Measurements from ENCODE around the gene NOBOX. TPM values are rescaled to one million over a fixed set of nuclear protein-coding genes. Genes with fewer than 3 reads are reported as not detected.

The NOBOX gene
- total and polyA plus RNA-seq, 2 donors (not counting 1 experiment from before 2014, with no cell fraction given), result not detected

DNA sequence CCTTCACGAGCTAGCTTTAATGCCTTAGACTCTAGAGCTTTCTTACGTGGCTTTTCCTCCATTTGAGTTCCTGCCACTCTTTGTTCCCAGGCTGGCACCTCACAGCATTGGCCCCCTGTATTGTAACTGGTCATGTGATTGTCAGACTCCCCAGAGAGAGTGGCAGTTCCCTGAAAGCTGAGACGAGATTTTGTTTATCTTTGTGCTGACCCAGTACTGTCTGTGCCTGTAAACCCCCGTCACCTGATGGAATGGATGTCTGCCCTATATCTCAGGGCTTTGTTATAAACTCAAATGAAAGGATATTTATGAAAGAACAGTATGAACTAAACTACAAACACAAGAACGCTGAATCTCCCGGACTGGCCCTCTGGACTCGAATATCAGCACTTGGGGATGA, 13.0 kb downstream of the NOBOX start:
- Histone ChIP-seq H3K36me3 (ENCODE audit: control insufficient read depth, insufficient read depth, low read length) (no peaks in the 10 kb centered on the region), H3K9ac (ENCODE audit: insufficient read depth, low read length) (no peak overlapping the region), H3K27ac (ENCODE audit: insufficient read depth, low read length) (no peak overlapping the region), H4K20me1 (ENCODE audit: control insufficient read depth, extremely low read depth, insufficient read depth, low read length) (no peaks in the 10 kb centered on the region), H3K27me3 (ENCODE audit: control insufficient read depth, insufficient read depth, low read length) (no peaks in the 10 kb centered on the region), H3K4me3 (replicated peaks in 1 of 4; ENCODE audit: control extremely low read depth in 1 of 4, insufficient read depth in 1 of 4, low read depth in 3 of 4, low read length in 4 of 4) (no peak overlapping the region), H3K9me3 (ENCODE audit: control insufficient read depth, insufficient read depth, low read depth, low read length) (no peaks in the 10 kb centered on the region), H3K4me1 (ENCODE audit: control insufficient read depth, extremely low read depth, insufficient read depth, low read length) (no peaks in the 10 kb centered on the region), H2AFZ (ENCODE audit: low read length) (peak overlapping the region; percentile 35), H3K79me2 (ENCODE audit: control insufficient read depth, insufficient read depth, low read length) (no peaks in the 10 kb centered on the region), H3K4me2 (ENCODE audit: extremely low read depth, insufficient read depth, low read length) (no peak overlapping the region)
- TF ChIP-seq, protein P1, sequence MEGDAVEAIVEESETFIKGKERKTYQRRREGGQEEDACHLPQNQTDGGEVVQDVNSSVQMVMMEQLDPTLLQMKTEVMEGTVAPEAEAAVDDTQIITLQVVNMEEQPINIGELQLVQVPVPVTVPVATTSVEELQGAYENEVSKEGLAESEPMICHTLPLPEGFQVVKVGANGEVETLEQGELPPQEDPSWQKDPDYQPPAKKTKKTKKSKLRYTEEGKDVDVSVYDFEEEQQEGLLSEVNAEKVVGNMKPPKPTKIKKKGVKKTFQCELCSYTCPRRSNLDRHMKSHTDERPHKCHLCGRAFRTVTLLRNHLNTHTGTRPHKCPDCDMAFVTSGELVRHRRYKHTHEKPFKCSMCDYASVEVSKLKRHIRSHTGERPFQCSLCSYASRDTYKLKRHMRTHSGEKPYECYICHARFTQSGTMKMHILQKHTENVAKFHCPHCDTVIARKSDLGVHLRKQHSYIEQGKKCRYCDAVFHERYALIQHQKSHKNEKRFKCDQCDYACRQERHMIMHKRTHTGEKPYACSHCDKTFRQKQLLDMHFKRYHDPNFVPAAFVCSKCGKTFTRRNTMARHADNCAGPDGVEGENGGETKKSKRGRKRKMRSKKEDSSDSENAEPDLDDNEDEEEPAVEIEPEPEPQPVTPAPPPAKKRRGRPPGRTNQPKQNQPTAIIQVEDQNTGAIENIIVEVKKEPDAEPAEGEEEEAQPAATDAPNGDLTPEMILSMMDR (conservative IDR thresholded peaks at IDR 0.05 in 1 of 2, IDR thresholded peaks at IDR 0.05 in 1 of 2; ENCODE audit: low read depth in 1 of 2, low read length in 2 of 2), result no peak
- no peak for TF ChIP-seq EZH2 (IDR thresholded peaks at IDR 0.05; ENCODE audit: low read length, missing control alignments)
- no peak for DNase-seq (ENCODE audit: low read depth in 2 of 2)

- Histone ChIP-seq H3K4me1 (ENCODE audit: control insufficient read depth, extremely low read depth, insufficient read depth, low read length) (no peaks in the 10 kb centered on the region), H3K4me3 (replicated peaks in 1 of 4; ENCODE audit: control extremely low read depth in 1 of 4, insufficient read depth in 1 of 4, low read depth in 3 of 4, low read length in 4 of 4) (no peak overlapping the region), H3K9ac (ENCODE audit: insufficient read depth, low read length) (no peak overlapping the region), H3K4me2 (ENCODE audit: extremely low read depth, insufficient read depth, low read length) (no peak overlapping the region), H4K20me1 (ENCODE audit: control insufficient read depth, extremely low read depth, insufficient read depth, low read length) (no peaks in the 10 kb centered on the region), H2AFZ (ENCODE audit: low read length) (no peak overlapping the region), H3K27me3 (ENCODE audit: control insufficient read depth, insufficient read depth, low read length) (no peaks in the 10 kb centered on the region), H3K27ac (ENCODE audit: insufficient read depth, low read length) (no peak overlapping the region), H3K9me3 (ENCODE audit: control insufficient read depth, insufficient read depth, low read depth, low read length) (no peaks in the 10 kb centered on the region), H3K79me2 (ENCODE audit: control insufficient read depth, insufficient read depth, low read length) (no peaks in the 10 kb centered on the region), H3K36me3 (ENCODE audit: control insufficient read depth, insufficient read depth, low read length) (no peaks in the 10 kb centered on the region)
- peak in 1 of 2 donors; percentile 21 for DNase-seq (ENCODE audit: low read depth in 2 of 2)
- TF ChIP-seq, protein P1 (conservative IDR thresholded peaks at IDR 0.05 in 1 of 2, IDR thresholded peaks at IDR 0.05 in 1 of 2; ENCODE audit: low read depth in 1 of 2, low read length in 2 of 2), result no peak
- no peak for TF ChIP-seq EZH2 (IDR thresholded peaks at IDR 0.05; ENCODE audit: low read length, missing control alignments)
These were observed 14.5 kb downstream of the NOBOX start for GRCh38 chr7:144388950-144389349.

DNA sequence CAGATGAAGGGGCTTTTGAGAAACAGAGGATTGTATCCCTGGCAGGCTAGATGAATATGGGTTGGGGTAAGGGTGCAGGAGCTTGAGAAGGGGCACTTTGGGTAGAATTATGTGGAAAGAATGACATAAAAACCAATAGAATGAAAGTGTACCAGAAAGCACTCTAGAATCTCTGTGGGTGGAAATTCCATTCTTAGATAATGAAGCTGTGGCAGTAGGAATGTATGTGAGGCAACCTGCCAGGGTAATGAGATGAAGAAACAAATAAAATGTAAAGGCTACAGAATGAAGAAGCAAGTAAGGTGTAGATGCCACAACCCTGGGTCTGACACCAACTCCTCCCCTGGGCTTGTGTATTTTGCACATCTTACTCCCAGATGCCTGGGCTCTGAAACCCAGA, 16.8 kb downstream of the NOBOX start:
- DNase-seq (ENCODE audit: low read depth in 2 of 2), result peak; percentile 36 to 87
- H4K20me1 ChIP-seq (ENCODE audit: control insufficient read depth, extremely low read depth, insufficient read depth, low read length), result no peaks in the 10 kb centered on the region
- no peaks in the 10 kb centered on the region for H3K27me3 ChIP-seq (ENCODE audit: control insufficient read depth, insufficient read depth, low read length)
- H3K4me2 ChIP-seq (ENCODE audit: extremely low read depth, insufficient read depth, low read length), result no peak overlapping the region
- no peaks in the 10 kb centered on the region for H3K79me2 ChIP-seq (ENCODE audit: control insufficient read depth, insufficient read depth, low read length)
- H3K4me1 ChIP-seq (ENCODE audit: control insufficient read depth, extremely low read depth, insufficient read depth, low read length), result no peaks in the 10 kb centered on the region
- H3K4me3 ChIP-seq (replicated peaks in 1 of 4; ENCODE audit: control extremely low read depth in 1 of 4, insufficient read depth in 1 of 4, low read depth in 3 of 4, low read length in 4 of 4), result no peak overlapping the region
- H3K27ac ChIP-seq (ENCODE audit: insufficient read depth, low read length), result no peak overlapping the region
- no peak overlapping the region for H3K9ac ChIP-seq (ENCODE audit: insufficient read depth, low read length)
- H2AFZ ChIP-seq (ENCODE audit: low read length), result no peak overlapping the region
- no peaks in the 10 kb centered on the region for H3K36me3 ChIP-seq (ENCODE audit: control insufficient read depth, insufficient read depth, low read length)
- no peaks in the 10 kb centered on the region for H3K9me3 ChIP-seq (ENCODE audit: control insufficient read depth, insufficient read depth, low read depth, low read length)
- no peak for TF ChIP-seq EZH2 (IDR thresholded peaks at IDR 0.05; ENCODE audit: low read length, missing control alignments)
- TF ChIP-seq, protein P1 (conservative IDR thresholded peaks at IDR 0.05 in 1 of 2, IDR thresholded peaks at IDR 0.05 in 1 of 2; ENCODE audit: low read depth in 1 of 2, low read length in 2 of 2), result no peak
